ENCODE data around the gene SERPINB11.
"Not testable (repeated sequence)": the region's sequence is repeated elsewhere in the genome, so short reads cannot be mapped to it uniquely, and the experiment has no call there.

The SERPINB11 gene

GRCh38 chr18:63702660-63703059, at the start of gene SERPINB11:
Gene SERPINB11 (plus strand): TSS chr18:63702960. CDS start chr18:63710194, 7,234 bp downstream.
- DNase-seq (ENCODE audit: extremely low read depth, low read depth): no peak

GRCh38 chr18:63658920-63659319, 43.8 kb upstream of the SERPINB11 start:
- not testable (repeated sequence) for DNase-seq (ENCODE audit: extremely low read depth, low read depth)

More at GRCh38 chr18:63702660-63703059, at the start of gene SERPINB11:
- TF ChIP-seq CTCF (IDR thresholded peaks at IDR 0.05; ENCODE audit: low read depth, low read length): no peak

- DNase-seq (ENCODE audit: extremely low read depth, low read depth): not testable (repeated sequence)
These were observed 41.0 kb upstream of the SERPINB11 start, which contains the start of gene SERPINB3 for GRCh38 chr18:63661750-63662149. Gene SERPINB3 (minus strand): TSS chr18:63661893. CDS start chr18:63661216, 677 bp downstream.

GRCh38 chr18:63664571-63664970, 38.2 kb upstream of the SERPINB11 start:
- DNase-seq (ENCODE audit: extremely low read depth, low read depth): no peak
- TF ChIP-seq CTCF (IDR thresholded peaks at IDR 0.05; ENCODE audit: low read depth, low read length): no peak

GRCh38 chr18:63676526-63677323, 26.0 kb upstream of the SERPINB11 start:
- no peak; the same call in 1 of the 2 replicates for TF ChIP-seq CTCF (IDR thresholded peaks at IDR 0.05; ENCODE audit: low read depth, low read length)
- DNase-seq (ENCODE audit: extremely low read depth, low read depth): no peak

- TF ChIP-seq CTCF (IDR thresholded peaks at IDR 0.05; ENCODE audit: low read depth, low read length): no peak
- no peak for DNase-seq (ENCODE audit: extremely low read depth, low read depth)
These were observed 25.1 kb upstream of the SERPINB11 start for GRCh38 chr18:63677500-63678225.

GRCh38 chr18:63679820-63680606, 22.7 kb upstream of the SERPINB11 start:
- TF ChIP-seq CTCF (IDR thresholded peaks at IDR 0.05; ENCODE audit: low read depth, low read length): no peak
- DNase-seq (ENCODE audit: extremely low read depth, low read depth): no peak
